PC-3 (cell line): ENCODE measurements around the gene AP1B1. TPM values are rescaled to one million over a fixed set of nuclear protein-coding genes. Genes with fewer than 3 reads are reported as not detected.

Experiments
- ATAC-seq: fragments of 200-7000 bp; cut with Tn5 transposase; 2 replicates; pipeline ENCODE4 v1.9.1; 2020; ENCODE audit warnings: mild to moderate bottlenecking, moderate library complexity
- Bru-seq: library from RNA; stranded (reverse); fragments of 400-500 nt; gene quantifications from one replicate; lab custom pipeline; 2021; lab: Mats Ljungman, UMichigan
- BruChase-seq, 2 experiments: library from RNA; stranded (reverse); fragments of 400-500 nt; gene quantifications; one replicate each; lab custom pipeline; 2021; lab: Mats Ljungman, UMichigan
- BruUV-seq: library from RNA; stranded (reverse); fragments of 400-500 nt; replicated peaks from 2 replicates; lab custom pipeline; 2021; lab: Mats Ljungman, UMichigan
- CTCF ChIA-PET: fragments of 300-600 bp; sonication (Branson Sonifier 250); formaldehyde crosslinking; loops from one replicate; lab custom pipeline; 2022; ENCODE audit warnings: antibody characterized with exemption; lab: Charles Lee
- POLR2A ChIA-PET: fragments of 300-600 bp; sonication (Branson Sonifier 250); formaldehyde crosslinking; loops from one replicate; lab custom pipeline; 2022; ENCODE audit warnings: antibody characterized with exemption; ENCODE audit not compliant: unreplicated experiment; lab: Charles Lee
- DNase-seq: peaks from one replicate; pipeline ENCODE4 v3.0.0-alpha.2; 2015
- H2AFZ ChIP-seq: fragments of 300-600 bp; sonication (generic); 2 replicates; pipeline ENCODE4 v1.6.0; 2016; ENCODE audit warnings: antibody characterized with exemption, low read length
- H3F3A ChIP-seq: fragments of 300-600 bp; sonication (generic); one replicate; pipeline ENCODE4 v1.6.0; 2017; ENCODE audit warnings: antibody characterized with exemption, low read length, control low read depth, mild to moderate bottlenecking; ENCODE audit not compliant: unreplicated experiment
- H3K27ac ChIP-seq: fragments of 300-600 bp; sonication (generic); 2 replicates; pipeline ENCODE4 v1.5.1; 2016; ENCODE audit warnings: mild to moderate bottlenecking, low read length
- H3K27me3 ChIP-seq: fragments of 300-600 bp; sonication (generic); 2 replicates; pipeline ENCODE4 v1.6.1; 2016; ENCODE audit warnings: low read length, mixed read lengths
- H3K36me3 ChIP-seq: fragments of 300-600 bp; sonication (generic); 2 replicates; pipeline ENCODE4 v1.6.1; 2016; ENCODE audit warnings: low read depth, mixed run types, low read length, mixed read lengths
- H3K4me1 ChIP-seq: fragments of 300-600 bp; sonication (generic); 2 replicates; pipeline ENCODE4 v1.5.1; 2016; ENCODE audit warnings: low read length; ENCODE audit not compliant: insufficient read depth
- H3K4me2 ChIP-seq: fragments of 300-600 bp; sonication (generic); 2 replicates; pipeline ENCODE4 v1.6.0; 2016; ENCODE audit warnings: low read length
- H3K4me3 ChIP-seq: fragments of 300-600 bp; sonication (generic); 2 replicates; pipeline ENCODE4 v1.5.1; 2016; ENCODE audit warnings: mild to moderate bottlenecking, low read length, mixed read lengths
- H3K79me2 ChIP-seq: fragments of 300-600 bp; sonication (generic); 2 replicates; pipeline ENCODE4 v1.6.1; 2017; ENCODE audit warnings: low read length, mixed read lengths
- H3K9ac ChIP-seq: fragments of 300-600 bp; sonication (generic); 2 replicates; pipeline ENCODE4 v1.6.0; 2016; ENCODE audit warnings: mild to moderate bottlenecking, low read length
- H3K9me2 ChIP-seq: fragments of 300-600 bp; sonication (generic); replicated peaks from 2 replicates; pipeline ENCODE4 v1.6.1; 2016; ENCODE audit warnings: mixed run types, low read length, mixed read lengths
- H3K9me3 ChIP-seq: fragments of 300-600 bp; sonication (generic); 2 replicates; pipeline ENCODE4 v1.6.1; 2016; ENCODE audit warnings: low read length, mixed read lengths
- H4K20me1 ChIP-seq: fragments of 300-600 bp; sonication (generic); 2 replicates; pipeline ENCODE4 v1.6.1; 2016; ENCODE audit warnings: low read length, mixed read lengths
- CTCF ChIP-seq: fragments of 300-600 bp; sonication (generic); conservative IDR thresholded peaks from 2 replicates; pipeline ENCODE4 v1.5.1; 2017; ENCODE audit warnings: antibody characterized with exemption, low read depth, mild to moderate bottlenecking, low read length
- EZH2 ChIP-seq: fragments of 300-600 bp; sonication (generic); IDR thresholded peaks from one replicate; pipeline ENCODE4 v1.6.1; 2017; ENCODE audit warnings: antibody characterized with exemption, mild to moderate bottlenecking, low read length; ENCODE audit not compliant: unreplicated experiment
- EZH2phosphoT487 ChIP-seq: fragments of 300-600 bp; sonication (generic); IDR thresholded peaks from 2 replicates; pipeline ENCODE4 v1.6.1; 2018; ENCODE audit warnings: mild to moderate bottlenecking, antibody characterized with exemption, low read length, borderline replicate concordance
- intact Hi-C: fragments of 100-400 bp; cut with micrococcal nuclease; formaldehyde crosslinking; loops from 2 replicates; pipeline ENCODE4 v1.9.0; 2023
- long read RNA-seq: library from polyadenylated mRNA; unstranded; transcript quantifications from one replicate; pipeline ENCODE4 v2.0.0, GENCODE V29; 2021; ENCODE audit not compliant: unreplicated experiment
- total RNA-seq: library from RNA; depleted of rRNA; stranded (reverse); fragments of >200 nt; gene quantifications from 2 replicates; pipeline ENCODE4 v1.2.3, GENCODE V29; 2014; rRNA removed

Gene AP1B1
- total RNA-seq: 81.2 and 96.4 TPM in 2 replicates
- percentile 50 among the genes with signal in this experiment for Bru-seq, nascent RNA
- BruChase-seq, experiment 1, labeled RNA remaining after a 6-hour chase: percentile 62 among the genes with signal in this experiment
- percentile 52 among the genes with signal in this experiment for BruChase-seq, experiment 2, labeled RNA remaining after a 2-hour chase
- long read RNA-seq, full-length matches to known transcripts: 16 of 84 reads
- long read RNA-seq, partial matches to known transcripts: 43 of 84 reads
- long read RNA-seq, other reads (novel, unspliced or antisense): 25 of 84 reads

- Histone ChIP-seq H3K9me3 (no peaks in the 10 kb centered on the region), H3K9ac (peak within 1 kb of the TSS; percentile 92), H3K27ac (peak within 1 kb of the TSS; percentile 39), H3K4me2 (peak within 1 kb of the TSS; percentile 99), H2AFZ (peak within 1 kb of the TSS; percentile 94), H3K4me3 (peak within 1 kb of the TSS; percentile 96), H3F3A (no peaks in the 10 kb centered on the region), H4K20me1 (no peaks in the 10 kb centered on the region), H3K9me2 (no peaks in the 10 kb centered on the region), H3K36me3 (no peaks in the 10 kb centered on the region), H3K4me1 (peaks cover 19% of the 10 kb centered on the region), H3K79me2 (peaks cover 50% of the 10 kb centered on the region), H3K27me3 (no peaks in the 10 kb centered on the region)
- CTCF ChIA-PET: no interaction called here
- TF ChIP-seq EZH2phosphoT487 (no peak), CTCF (no peak), EZH2 (no peak)
- intact Hi-C loops: no loop called here
- POLR2A ChIA-PET: no interaction called here
- DNase-seq: peak; percentile 92
- ATAC-seq: peak; percentile 96
- TSS peak; percentile 69 for BruUV-seq
Observed at GRCh38 chr22:29387921-29388758, at the start of gene AP1B1. AP1B1 (minus strand) TSS chr22:29388570; CDS start chr22:29367243, 21,327 bp downstream.

- Histone ChIP-seq H3K9me2 (no peaks in the 10 kb centered on the region), H3K36me3 (no peaks in the 10 kb centered on the region), H3K27me3 (peaks cover 7% of the 10 kb centered on the region; the same call in 1 of the 2 replicates), H3K9me3 (no peaks in the 10 kb centered on the region), H3K4me2 (no peak overlapping the region), H3K4me1 (no peaks in the 10 kb centered on the region), H3K4me3 (no peak overlapping the region), H3F3A (no peaks in the 10 kb centered on the region), H3K9ac (no peak overlapping the region), H3K27ac (no peak overlapping the region), H3K79me2 (no peaks in the 10 kb centered on the region), H4K20me1 (no peaks in the 10 kb centered on the region), H2AFZ (no peak overlapping the region)
- intact Hi-C loops: no loop called here
- ChIA-PET POLR2A (no interaction called here), CTCF (no interaction called here)
- ATAC-seq: no peak
- DNase-seq: no peak
- TF ChIP-seq CTCF (no peak), EZH2 (no peak), EZH2phosphoT487 (no peak)
- BruUV-seq: no TSS peak
Observed at GRCh38 chr22:29435236-29436136, 47.1 kb upstream of the AP1B1 start.
